HG03175 (cell line): ENCODE data around the gene HSPH1.
A peak's percentile ranks its signal among the peaks of the same experiment; 100 is the strongest.
"Not testable (repeated sequence)": the region's sequence is repeated elsewhere in the genome, so short reads cannot be mapped to it uniquely, and the experiment has no call there.

Experiments used
- ATAC-seq: cut with Tn5 transposase; IDR thresholded peaks from one replicate; pipeline ENCODE4 v1.9.1; 2021; ENCODE audit warnings: mild to moderate bottlenecking, moderate library complexity; ENCODE audit not compliant: unreplicated experiment

Gene HSPH1

GRCh38 chr13:31177813-31178495 lies 16.2 kb upstream of the HSPH1 start:
- ATAC-seq, result not testable (repeated sequence)

GRCh38 chr13:31175847-31176532 lies 14.3 kb upstream of the HSPH1 start:
- no peak for ATAC-seq

GRCh38 chr13:31174018-31174417 lies 12.3 kb upstream of the HSPH1 start:
- ATAC-seq, result no peak

GRCh38 chr13:31172535-31172934 lies 10.8 kb upstream of the HSPH1 start:
- no peak for ATAC-seq

DNA sequence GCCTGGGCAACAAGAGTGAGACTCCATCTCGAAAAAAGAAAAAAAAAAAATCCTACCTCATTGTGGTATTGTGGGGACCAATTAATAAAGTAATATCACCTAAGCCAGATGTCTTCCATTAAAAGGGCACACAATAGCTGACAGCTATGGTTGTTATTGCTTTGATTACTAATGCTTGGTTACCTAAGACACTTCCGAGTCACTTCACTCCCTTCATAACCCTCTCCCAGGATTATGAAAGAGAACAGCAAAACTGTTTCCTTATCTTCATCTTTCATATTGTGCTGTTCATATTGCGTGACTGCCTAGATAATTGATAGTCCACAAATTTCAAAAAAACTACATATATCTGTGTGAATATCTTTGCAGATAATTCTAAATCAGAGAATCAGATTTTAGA lies 10.3 kb upstream of the HSPH1 start:
- ATAC-seq, result no peak

DNA sequence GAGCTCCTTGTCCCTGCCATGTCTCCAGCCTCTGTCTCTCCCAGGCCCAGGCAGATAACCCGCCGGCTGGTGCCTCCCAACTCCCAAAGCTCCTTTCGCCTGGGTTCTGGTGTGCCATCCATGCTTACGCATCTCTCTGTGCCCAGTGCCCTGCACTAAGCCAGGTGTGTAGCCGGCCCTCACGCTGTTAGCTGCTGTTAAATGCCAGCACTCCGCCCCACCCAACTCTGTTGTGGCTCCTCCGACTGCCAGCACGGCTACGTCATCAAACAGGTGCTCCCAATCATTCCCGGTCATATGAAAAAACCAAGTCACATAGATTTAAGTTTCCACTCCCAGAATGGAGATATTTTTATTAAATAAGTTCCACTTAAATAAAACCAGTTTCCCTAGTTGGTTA lies 7.0 kb upstream of the HSPH1 start:
- ATAC-seq, result no peak

DNA sequence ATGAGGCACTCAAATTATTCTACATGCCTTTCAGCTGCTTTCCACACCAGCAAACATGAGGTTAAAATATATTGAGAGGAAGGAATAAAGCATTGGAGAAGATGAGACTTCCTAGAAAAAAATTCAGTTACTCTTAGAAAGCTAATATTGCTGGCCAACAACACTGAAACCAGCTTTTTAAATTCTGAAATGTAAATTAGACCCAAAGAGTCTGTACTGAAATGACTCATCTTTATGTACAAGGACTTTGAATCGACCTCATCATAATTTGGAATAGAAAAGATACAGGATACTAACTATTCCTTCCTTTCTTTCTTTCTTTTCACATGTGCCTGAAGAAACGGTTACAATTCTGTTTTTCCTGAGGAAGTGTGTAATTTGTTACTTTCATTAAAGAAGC lies 6.5 kb upstream of the HSPH1 start:
- ATAC-seq, result peak; percentile 64

GRCh38 chr13:31167490-31167889 lies 5.8 kb upstream of the HSPH1 start:
- peak; percentile 64 for ATAC-seq

- no peak for ATAC-seq
Measured at GRCh38 chr13:31166591-31166990, 4.9 kb upstream of the HSPH1 start.

- ATAC-seq, result peak; percentile 86
Measured at GRCh38 chr13:31162151-31163008, 676 bp upstream of the HSPH1 start.

GRCh38 chr13:31160857-31161556 lies 697 bp downstream of the HSPH1 start:
- ATAC-seq, result peak; percentile 23

- no peak for ATAC-seq
Measured at GRCh38 chr13:31159306-31159705, 2.4 kb downstream of the HSPH1 start.

GRCh38 chr13:31154939-31155338 lies 6.8 kb downstream of the HSPH1 start:
- ATAC-seq, result no peak

DNA sequence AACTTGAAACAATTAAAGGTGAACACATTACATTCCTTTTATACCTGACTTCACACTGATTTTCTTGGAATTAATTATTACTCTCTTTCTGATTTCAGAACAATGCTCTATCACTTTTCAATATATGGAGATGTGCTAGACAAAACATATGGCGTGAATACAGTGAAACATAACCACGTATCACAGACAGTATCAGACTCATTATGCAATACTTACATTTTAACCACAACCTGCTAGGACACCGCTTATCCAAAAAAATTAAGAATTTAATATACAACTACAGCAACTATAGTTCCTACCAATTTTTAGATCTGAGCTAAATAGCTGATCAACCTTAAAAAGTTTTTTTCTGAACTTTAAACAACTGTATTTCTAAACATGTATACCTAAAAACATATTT lies 9.9 kb downstream of the HSPH1 start:
- no peak for ATAC-seq

DNA sequence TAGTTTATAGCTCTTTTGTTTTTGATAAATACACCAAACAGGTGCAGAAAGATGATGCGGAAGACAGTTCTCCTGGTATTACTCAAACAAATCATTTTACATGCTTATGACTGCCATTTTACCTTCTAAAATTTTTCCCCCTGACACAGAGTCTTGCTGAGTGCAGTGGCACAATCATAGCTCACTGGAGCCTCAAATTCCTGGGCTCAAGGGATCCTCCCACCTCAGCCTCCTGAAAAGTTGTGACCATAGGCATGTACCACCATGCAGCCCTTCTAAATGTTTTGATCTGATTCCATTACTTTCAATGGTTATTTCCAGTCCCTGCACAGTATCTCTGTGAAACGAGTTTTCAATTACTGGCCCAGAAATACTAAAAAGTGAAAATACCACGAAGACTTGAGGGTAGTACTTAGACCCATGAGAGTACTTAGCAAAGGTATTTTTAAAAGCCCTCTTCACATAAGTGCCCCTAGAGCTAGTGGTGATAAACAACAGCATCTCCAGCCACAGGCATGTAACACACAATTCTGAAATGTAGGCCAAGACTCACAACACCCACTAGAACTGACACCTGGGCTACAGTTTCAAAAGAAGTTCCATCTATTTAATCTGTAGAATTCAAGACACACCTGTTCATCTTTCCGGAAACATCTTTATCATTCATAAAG lies 11.3 kb downstream of the HSPH1 start:
- no peak for ATAC-seq

- no peak for ATAC-seq
Measured at GRCh38 chr13:31149604-31150003, 12.1 kb downstream of the HSPH1 start.

- no peak for ATAC-seq
Measured at GRCh38 chr13:31145417-31145816, 16.3 kb downstream of the HSPH1 start.

DNA sequence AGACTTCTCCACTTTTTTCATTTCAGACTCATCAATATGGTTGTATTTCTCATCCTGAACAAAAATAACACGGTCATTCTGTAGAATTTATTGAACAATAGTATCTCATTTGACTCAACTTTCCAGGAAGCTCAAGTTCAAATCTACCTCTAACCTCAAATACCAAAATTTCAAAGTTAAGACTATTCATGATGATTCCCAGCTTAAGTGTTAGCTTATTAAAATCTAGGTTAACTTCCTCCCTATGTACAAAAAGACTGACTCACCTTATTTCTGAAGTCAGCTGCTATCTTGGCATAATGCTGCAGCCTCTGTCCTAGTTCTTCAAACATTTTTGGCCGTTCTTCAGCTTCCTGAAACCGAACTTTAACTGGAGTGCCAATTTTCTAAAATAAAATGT lies 23.2 kb downstream of the HSPH1 start:
- ATAC-seq, result no peak

DNA sequence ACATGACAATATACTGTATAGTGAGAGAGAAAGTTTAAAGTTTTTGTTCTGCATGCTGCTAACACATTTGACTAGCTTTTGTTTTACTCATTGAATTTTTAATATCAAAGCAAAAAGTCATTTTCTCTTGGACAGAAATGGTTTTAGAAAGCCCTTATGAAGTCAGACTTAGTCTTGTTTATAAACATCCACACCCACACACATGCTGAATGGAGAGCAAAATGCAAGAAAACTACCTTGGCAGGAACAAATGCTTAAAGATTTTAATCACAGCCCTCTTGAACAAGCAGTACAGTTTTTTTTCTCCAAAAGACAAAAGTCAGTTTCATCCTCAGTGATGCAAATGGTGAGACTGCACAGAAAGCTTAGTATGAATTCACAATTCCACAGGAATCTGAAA lies 25.0 kb downstream of the HSPH1 start:
- no peak for ATAC-seq

DNA sequence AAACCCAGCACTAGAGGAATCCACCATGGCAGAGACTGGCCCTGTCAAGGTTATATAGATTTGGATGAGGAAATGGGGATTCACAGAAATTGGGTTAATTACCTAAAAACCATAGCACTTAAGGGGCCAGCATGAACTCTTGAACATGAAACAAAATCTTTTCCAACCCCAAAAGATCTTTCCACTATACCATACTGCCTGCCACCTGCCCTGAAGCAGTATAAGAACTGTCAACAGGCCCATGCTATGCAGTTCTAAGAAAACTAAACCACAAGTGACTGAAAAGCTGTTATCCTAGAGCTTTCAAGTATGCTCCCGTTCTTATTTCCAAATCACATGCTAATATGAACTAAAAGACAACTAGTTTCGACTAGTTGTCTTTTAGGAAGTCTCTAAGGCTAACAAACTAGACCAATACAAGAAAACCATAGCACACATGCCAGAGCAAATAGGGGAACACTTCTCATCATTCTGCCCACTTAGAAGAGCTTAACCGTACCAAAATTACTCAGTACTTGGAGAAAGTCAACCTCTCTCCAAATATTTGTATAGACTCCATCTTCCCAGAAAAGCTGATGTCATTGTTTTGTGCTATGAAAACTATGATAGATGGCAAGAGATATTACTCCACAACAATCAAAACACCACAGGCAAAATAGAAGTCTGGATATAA lies 27.5 kb downstream of the HSPH1 start:
- ATAC-seq, result no peak
